ENCODE results near the gene MYH14. TPM values are rescaled to one million over a fixed set of nuclear protein-coding genes. Genes with fewer than 3 reads are reported as not detected.

Gene MYH14
- total RNA-seq (10 to 100 TPM; 69.9 to 92.9 (median 76.5) TPM), polyA plus RNA-seq (73.6 TPM)
- long read RNA-seq, donor 1, full-length matches to known transcripts = 18 of 89 reads
- long read RNA-seq, donor 1, partial matches to known transcripts = 65 of 89 reads
- long read RNA-seq, donor 1, other reads (novel, unspliced or antisense) = 6 of 89 reads
- long read RNA-seq, donor 2, full-length matches to known transcripts = 27 of 97 reads
- long read RNA-seq, donor 2, partial matches to known transcripts = 64 of 97 reads
- long read RNA-seq, donor 2, other reads (novel, unspliced or antisense) = 6 of 97 reads
- long read RNA-seq, donor 3, full-length matches to known transcripts = 4 of 69 reads
- long read RNA-seq, donor 3, partial matches to known transcripts = 61 of 69 reads
- long read RNA-seq, donor 3, other reads (novel, unspliced or antisense) = 4 of 69 reads
- long read RNA-seq, donor 4, full-length matches to known transcripts = 52 of 136 reads
- long read RNA-seq, donor 4, partial matches to known transcripts = 75 of 136 reads
- long read RNA-seq, donor 4, other reads (novel, unspliced or antisense) = 9 of 136 reads

- Histone ChIP-seq H3K9me3 (ENCODE audit: control insufficient read depth, low read length) (no peaks in the 10 kb centered on the region), H3K27ac (ENCODE audit: low read length) (peak within 1 kb of the TSS; percentile 83), H3K27me3 (ENCODE audit: control insufficient read depth, insufficient read depth) (no peaks in the 10 kb centered on the region), H3K4me1 (ENCODE audit: control insufficient read depth, insufficient read depth, low read length) (no peaks in the 10 kb centered on the region), H3K4me3 (ENCODE audit: low read length) (peak within 1 kb of the TSS; percentile 67)
- intact Hi-C loops (cut with DNase I) = no loop called here
- peak; percentile 92 to 96 for ATAC-seq
- peak; percentile 92 to 95 (median 94) for DNase-seq
- WGBS = 3% methylated on average over 78 of the region's 78 CpGs
These were observed at the start of gene MYH14 for GRCh38 chr19:50203281-50204080. Gene MYH14, plus strand, starts transcription at chr19:50203622. Its CDS starts 6,744 bp downstream, at chr19:50210366.

- no peaks in the 10 kb centered on the region for H3K27me3 ChIP-seq (ENCODE audit: control insufficient read depth, insufficient read depth)
- 80% methylated on average over 16 of the region's 16 CpGs for WGBS
- H3K4me1 ChIP-seq (ENCODE audit: control insufficient read depth, insufficient read depth, low read length) = no peaks in the 10 kb centered on the region
- intact Hi-C loops (cut with DNase I) = no loop called here
- DNase-seq (no peak), ATAC-seq (no peak)
- no peak overlapping the region for H3K4me3 ChIP-seq (ENCODE audit: low read length)
- no peaks in the 10 kb centered on the region for H3K9me3 ChIP-seq (ENCODE audit: control insufficient read depth, low read length)
- H3K27ac ChIP-seq (ENCODE audit: low read length) = no peak overlapping the region
These were observed 48.9 kb upstream of the MYH14 start for GRCh38 chr19:50154529-50154928.

- Histone ChIP-seq H3K27me3 (ENCODE audit: control insufficient read depth, insufficient read depth) (no peaks in the 10 kb centered on the region), H3K9me3 (ENCODE audit: control insufficient read depth, low read length) (no peaks in the 10 kb centered on the region), H3K4me3 (ENCODE audit: low read length) (no peak overlapping the region), H3K4me1 (ENCODE audit: control insufficient read depth, insufficient read depth, low read length) (no peaks in the 10 kb centered on the region), H3K27ac (ENCODE audit: low read length) (no peak overlapping the region)
- DNase-seq (no peak), ATAC-seq (no peak)
- WGBS = 78% methylated on average over 8 of the region's 8 CpGs
- intact Hi-C loops (cut with DNase I) = no loop called here
These were observed 47.8 kb upstream of the MYH14 start for GRCh38 chr19:50155520-50156109.

- no peaks in the 10 kb centered on the region for H3K27me3 ChIP-seq (ENCODE audit: control insufficient read depth, insufficient read depth)
- H3K4me3 ChIP-seq (ENCODE audit: low read length) = no peak overlapping the region
- DNase-seq (no peak), ATAC-seq (no peak)
- no peaks in the 10 kb centered on the region for H3K9me3 ChIP-seq (ENCODE audit: control insufficient read depth, low read length)
- intact Hi-C loops (cut with DNase I) = no loop called here
- H3K27ac ChIP-seq (ENCODE audit: low read length) = no peak overlapping the region
- H3K4me1 ChIP-seq (ENCODE audit: control insufficient read depth, insufficient read depth, low read length) = no peaks in the 10 kb centered on the region
These were observed 44.8 kb upstream of the MYH14 start for GRCh38 chr19:50158577-50158976.

- 93% methylated on average over 2 of the region's 2 CpGs for WGBS
- ATAC-seq = no peak
- no peaks in the 10 kb centered on the region for H3K9me3 ChIP-seq (ENCODE audit: control insufficient read depth, low read length)
- H3K4me1 ChIP-seq (ENCODE audit: control insufficient read depth, insufficient read depth, low read length) = no peaks in the 10 kb centered on the region
- no peak for DNase-seq
- H3K27ac ChIP-seq (ENCODE audit: low read length) = no peak overlapping the region
- intact Hi-C loops (cut with DNase I) = no loop called here
- H3K4me3 ChIP-seq (ENCODE audit: low read length) = no peak overlapping the region
- no peaks in the 10 kb centered on the region for H3K27me3 ChIP-seq (ENCODE audit: control insufficient read depth, insufficient read depth)
These were observed 44.3 kb upstream of the MYH14 start for GRCh38 chr19:50159078-50159477.

- 19% methylated on average over 26 of the region's 26 CpGs for WGBS
- no peaks in the 10 kb centered on the region for H3K27me3 ChIP-seq (ENCODE audit: control insufficient read depth, insufficient read depth)
These were observed 40.4 kb upstream of the MYH14 start, which contains the start of gene IZUMO2 for GRCh38 chr19:50162988-50163387. Gene IZUMO2, minus strand, starts transcription at chr19:50163281. Its CDS starts 87 bp downstream, at chr19:50163194.

GRCh38 chr19:50167314-50167721, 36.1 kb upstream of the MYH14 start:
- H3K27me3 ChIP-seq (ENCODE audit: control insufficient read depth, insufficient read depth) = no peaks in the 10 kb centered on the region
- H3K4me3 ChIP-seq (ENCODE audit: low read length) = no peak overlapping the region
- no peak overlapping the region for H3K27ac ChIP-seq (ENCODE audit: low read length)
- ATAC-seq (no peak), DNase-seq (no peak)
- intact Hi-C loops (cut with DNase I) = no loop called here
- H3K9me3 ChIP-seq (ENCODE audit: control insufficient read depth, low read length) = no peaks in the 10 kb centered on the region
- H3K4me1 ChIP-seq (ENCODE audit: control insufficient read depth, insufficient read depth, low read length) = no peaks in the 10 kb centered on the region
- WGBS = 37% methylated on average over 12 of the region's 12 CpGs

More at GRCh38 chr19:50162988-50163387, 40.4 kb upstream of the MYH14 start, which contains the start of gene IZUMO2:
- ATAC-seq (no peak), DNase-seq (no peak)
- Histone ChIP-seq H3K4me3 (ENCODE audit: low read length) (no peak within 1 kb of the TSS), H3K9me3 (ENCODE audit: control insufficient read depth, low read length) (no peaks in the 10 kb centered on the region), H3K4me1 (ENCODE audit: control insufficient read depth, insufficient read depth, low read length) (no peaks in the 10 kb centered on the region), H3K27ac (ENCODE audit: low read length) (no peak within 1 kb of the TSS)
- intact Hi-C loops (cut with DNase I) = no loop called here

- WGBS = 81% methylated on average over 5 of the region's 5 CpGs
- Histone ChIP-seq H3K9me3 (ENCODE audit: control insufficient read depth, low read length) (no peaks in the 10 kb centered on the region), H3K4me1 (ENCODE audit: control insufficient read depth, insufficient read depth, low read length) (no peaks in the 10 kb centered on the region), H3K27ac (ENCODE audit: low read length) (no peak overlapping the region), H3K4me3 (ENCODE audit: low read length) (no peak overlapping the region), H3K27me3 (ENCODE audit: control insufficient read depth, insufficient read depth) (no peaks in the 10 kb centered on the region)
- DNase-seq (no peak), ATAC-seq (no peak)
- intact Hi-C loops (cut with DNase I) = no loop called here
These were observed 31.7 kb upstream of the MYH14 start for GRCh38 chr19:50171752-50172151.

GRCh38 chr19:50172726-50173125, 30.7 kb upstream of the MYH14 start:
- Histone ChIP-seq H3K4me3 (ENCODE audit: low read length) (no peak overlapping the region), H3K4me1 (ENCODE audit: control insufficient read depth, insufficient read depth, low read length) (no peaks in the 10 kb centered on the region), H3K27ac (ENCODE audit: low read length) (no peak overlapping the region), H3K9me3 (ENCODE audit: control insufficient read depth, low read length) (no peaks in the 10 kb centered on the region), H3K27me3 (ENCODE audit: control insufficient read depth, insufficient read depth) (no peaks in the 10 kb centered on the region)
- DNase-seq (no peak), ATAC-seq (no peak)
- intact Hi-C loops (cut with DNase I) = no loop called here

- peak in 1 of 2 donors; percentile 56 for ATAC-seq
- WGBS = 49% methylated on average over 8 of the region's 8 CpGs
These were observed 30.3 kb upstream of the MYH14 start for GRCh38 chr19:50173127-50173526.

More at GRCh38 chr19:50173127-50173526, 30.3 kb upstream of the MYH14 start:
- H3K4me3 ChIP-seq (ENCODE audit: low read length) = no peak overlapping the region
- intact Hi-C loops (cut with DNase I) = no loop called here
- no peak overlapping the region for H3K27ac ChIP-seq (ENCODE audit: low read length)
- H3K27me3 ChIP-seq (ENCODE audit: control insufficient read depth, insufficient read depth) = no peaks in the 10 kb centered on the region
- no peak for DNase-seq
- H3K4me1 ChIP-seq (ENCODE audit: control insufficient read depth, insufficient read depth, low read length) = no peaks in the 10 kb centered on the region
- no peaks in the 10 kb centered on the region for H3K9me3 ChIP-seq (ENCODE audit: control insufficient read depth, low read length)

Data from right cardiac atrium (tissue), 5 donors.